Mesenchymal stem cell (in vitro differentiated cells and primary cell): ENCODE measurements around the gene ATP2A3.

ENCODE experiments used
- DNase-seq: peaks from one replicate; pipeline ENCODE4 v3.0.0-alpha.2; 2013
- H2AFZ ChIP-seq: one replicate; pipeline ENCODE4 v1.6.1; 2013; ENCODE audit warnings: low read depth, mild to moderate bottlenecking, control low read depth, inconsistent platforms, low read length, moderate library complexity
- H2AK5ac ChIP-seq: 2 replicates; pipeline ENCODE4 v1.6.1; 2013; ENCODE audit warnings: low read length, moderate library complexity, mild to moderate bottlenecking, inconsistent platforms; ENCODE audit not compliant: severe bottlenecking
- H2BK120ac ChIP-seq: one replicate; pipeline ENCODE4 v1.6.1; 2013; ENCODE audit warnings: low read depth, mild to moderate bottlenecking, inconsistent platforms, low read length, moderate library complexity
- H2BK12ac ChIP-seq, 2 experiments: one replicate each; pipeline ENCODE4 v1.6.1; 2013; ENCODE audit warnings: inconsistent platforms in 2 of 2, low read length in 2 of 2, mild to moderate bottlenecking in 2 of 2, moderate library complexity in 2 of 2, control low read depth in 1 of 2
- H2BK15ac ChIP-seq: one replicate; pipeline ENCODE4 v1.6.1; 2013; ENCODE audit warnings: mild to moderate bottlenecking, low read depth, inconsistent platforms; ENCODE audit not compliant: poor library complexity, severe bottlenecking
- H2BK5ac ChIP-seq: 2 replicates; pipeline ENCODE4 v1.6.1; 2013; ENCODE audit warnings: low read depth, mild to moderate bottlenecking, low read length, control low read depth, inconsistent platforms; ENCODE audit not compliant: poor library complexity, severe bottlenecking
- H3K14ac ChIP-seq, 2 experiments: one replicate each; pipeline ENCODE4 v1.6.1; 2013; ENCODE audit warnings: inconsistent platforms in 2 of 2, low read length in 2 of 2, control low read depth in 1 of 2, mild to moderate bottlenecking in 1 of 2, moderate library complexity in 1 of 2
- H3K18ac ChIP-seq, 2 experiments: one replicate each; pipeline ENCODE4 v1.6.1; 2013; ENCODE audit warnings: inconsistent platforms in 2 of 2, low read length in 2 of 2, control low read depth in 1 of 2, low read depth in 1 of 2, mild to moderate bottlenecking in 1 of 2
- H3K23ac ChIP-seq, 2 experiments: one replicate each; pipeline ENCODE4 v1.6.1; 2013; ENCODE audit warnings: inconsistent platforms in 2 of 2, low read length in 2 of 2, mild to moderate bottlenecking in 2 of 2, moderate library complexity in 2 of 2, control low read depth in 1 of 2
- H3K27ac ChIP-seq: 2 replicates; pipeline ENCODE4 v1.5.1; 2013; ENCODE audit warnings: mild to moderate bottlenecking, moderate library complexity, low read length, control low read depth, inconsistent platforms; ENCODE audit not compliant: poor library complexity, severe bottlenecking
- H3K27me3 ChIP-seq, 2 experiments: 2 replicates each; pipeline versions ENCODE4 v1.6.1 to v1.7.0; 2013; ENCODE audit warnings: low read length in 2 of 2, mild to moderate bottlenecking in 2 of 2, moderate library complexity in 2 of 2, control low read depth in 1 of 2, inconsistent platforms in 1 of 2; ENCODE audit not compliant: control insufficient read depth in 1 of 2, insufficient read depth in 1 of 2
- H3K36me3 ChIP-seq, 2 experiments: 2 replicates each; pipeline versions ENCODE4 v1.6.1 to v1.7.0; 2013; ENCODE audit warnings: low read length in 2 of 2, control low read depth in 1 of 2, inconsistent platforms in 1 of 2, low read depth in 1 of 2, mild to moderate bottlenecking in 1 of 2; ENCODE audit not compliant: insufficient read depth in 2 of 2, control insufficient read depth in 1 of 2
- H3K4ac ChIP-seq, 2 experiments: one replicate each; pipeline ENCODE4 v1.6.1; 2013; ENCODE audit warnings: inconsistent platforms in 2 of 2, low read length in 2 of 2, mild to moderate bottlenecking in 2 of 2, moderate library complexity in 2 of 2, control low read depth in 1 of 2, low read depth in 1 of 2
- H3K4me1 ChIP-seq: 2 replicates; pipeline ENCODE4 v1.6.1; 2013; ENCODE audit warnings: low read depth, low read length, control low read depth; ENCODE audit not compliant: control insufficient read depth, insufficient read depth
- H3K4me2 ChIP-seq: 2 replicates; pipeline ENCODE4 v1.6.1; 2013; ENCODE audit warnings: low read length, mild to moderate bottlenecking, inconsistent platforms; ENCODE audit not compliant: poor library complexity, severe bottlenecking
- H3K4me3 ChIP-seq, 2 experiments: 2 replicates each; pipeline versions ENCODE4 v1.5.1 to v1.7.0; 2013; ENCODE audit warnings: low read length in 2 of 2, mild to moderate bottlenecking in 2 of 2, control low read depth in 1 of 2, low read depth in 1 of 2; ENCODE audit not compliant: insufficient read depth in 1 of 2
- H3K79me1 ChIP-seq: replicated peaks from 2 replicates; pipeline ENCODE4 v1.6.1; 2013; ENCODE audit warnings: mild to moderate bottlenecking, control low read depth, low read length, inconsistent platforms; ENCODE audit not compliant: poor library complexity, severe bottlenecking
- H3K9ac ChIP-seq: 2 replicates; pipeline ENCODE4 v1.7.0; 2013; ENCODE audit warnings: mild to moderate bottlenecking, low read length, moderate library complexity
- H3K9me3 ChIP-seq: 2 replicates; pipeline ENCODE4 v1.7.0; 2013; ENCODE audit warnings: mild to moderate bottlenecking, low read length; ENCODE audit not compliant: control insufficient read depth
- H4K8ac ChIP-seq: one replicate; pipeline ENCODE4 v1.6.1; 2013; ENCODE audit warnings: inconsistent platforms, mild to moderate bottlenecking, low read length, moderate library complexity
- H4K91ac ChIP-seq: one replicate; pipeline ENCODE4 v1.6.1; 2013; ENCODE audit warnings: mild to moderate bottlenecking, low read length, inconsistent platforms
- WGBS: methylation state at CpG from one replicate; pipeline ENCODE4 v1.1.7; 2013; ENCODE audit warnings: mixed read lengths; 5-methylcytosine and 5-hydroxymethylcytosine counted together

ATP2A3 gene

DNA sequence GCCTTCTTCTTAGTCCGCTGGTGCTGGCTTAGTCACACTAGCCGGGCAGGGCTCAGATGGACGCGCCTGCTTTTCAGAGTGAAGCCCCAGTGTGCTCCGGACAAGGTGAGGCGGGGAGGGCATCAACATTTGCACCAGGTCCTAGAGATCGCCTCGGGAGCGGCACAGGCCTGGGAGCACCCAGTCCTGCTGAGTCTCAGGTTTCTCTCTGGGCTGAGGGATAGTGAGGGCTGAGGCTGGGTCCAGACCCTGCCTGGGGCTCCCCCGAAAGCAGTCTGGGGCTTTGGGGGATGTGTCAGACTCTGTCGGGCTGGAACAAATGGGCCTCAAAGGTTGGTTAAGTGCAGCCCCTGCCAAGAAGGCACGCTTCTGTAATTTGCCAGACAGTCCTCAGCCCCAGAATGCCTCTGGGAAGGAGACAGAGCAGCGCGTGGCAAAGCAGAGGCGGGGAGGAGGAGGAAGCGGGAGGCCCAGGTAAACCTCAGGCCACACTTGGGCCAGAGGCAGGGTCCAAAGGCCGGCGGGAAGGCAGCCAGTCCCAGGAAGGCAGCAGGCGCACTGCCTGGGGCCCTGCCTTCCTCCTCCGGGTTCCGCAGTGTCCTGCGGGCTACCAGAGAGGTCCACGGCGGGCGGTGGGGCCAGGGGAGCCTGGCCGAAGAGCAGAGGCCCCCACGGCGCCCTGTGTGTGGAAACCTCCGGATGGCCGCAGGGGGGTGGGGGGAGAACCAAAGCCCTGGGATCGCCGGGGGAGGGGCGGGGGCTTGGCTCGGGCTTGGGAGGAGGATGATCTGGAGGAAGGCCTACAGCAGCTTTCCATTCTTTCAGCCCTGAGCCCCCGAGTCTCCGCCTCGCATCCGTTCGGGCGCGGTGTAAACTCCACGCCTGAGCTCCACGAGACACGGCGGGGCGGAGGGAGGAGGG is 39.5 kb upstream of the ATP2A3 start:
- no peak overlapping the region for H2BK15ac ChIP-seq
- no peak overlapping the region for H3K4ac ChIP-seq
- no peak overlapping the region for H2AFZ ChIP-seq
- H3K79me1 ChIP-seq: no peaks in the 10 kb centered on the region
- peak overlapping the region in 1 of 2 experiments; percentile 5 for H3K23ac ChIP-seq
- H3K27me3 ChIP-seq: peaks cover 5 to 9% of the 10 kb centered on the region in 2 experiments
- no peak overlapping the region for H2BK12ac ChIP-seq
- no peak overlapping the region for H3K4me2 ChIP-seq
- 76% methylated on average over 36 of the region's 46 CpGs for WGBS
- H3K18ac ChIP-seq: no peak overlapping the region
- no peaks in the 10 kb centered on the region for H3K9me3 ChIP-seq
- H3K14ac ChIP-seq: no peak overlapping the region
- peaks cover 37 to 48% of the 10 kb centered on the region in 2 experiments for H3K36me3 ChIP-seq
- peak overlapping the region; percentile 45 for H4K8ac ChIP-seq
- DNase-seq: no peak
- H3K27ac ChIP-seq: no peak overlapping the region
- H2BK5ac ChIP-seq: no peak overlapping the region
- H3K4me1 ChIP-seq: peaks cover 3% of the 10 kb centered on the region
- H2AK5ac ChIP-seq: no peak overlapping the region
- peak overlapping the region; percentile 1 for H3K9ac ChIP-seq
- peak overlapping the region; percentile 27 for H4K91ac ChIP-seq
- no peak overlapping the region for H2BK120ac ChIP-seq
- no peak overlapping the region for H3K4me3 ChIP-seq

GRCh38 chr17:4003131-4003500 is 38.9 kb upstream of the ATP2A3 start:
- WGBS: 96% methylated on average over 21 of the region's 21 CpGs
- peaks cover 31 to 45% of the 10 kb centered on the region in 2 experiments for H3K36me3 ChIP-seq
- H3K23ac ChIP-seq: no peak overlapping the region
- H2BK15ac ChIP-seq: no peak overlapping the region
- H3K14ac ChIP-seq: no peak overlapping the region
- H3K9me3 ChIP-seq: no peaks in the 10 kb centered on the region
- H2BK5ac ChIP-seq: no peak overlapping the region
- H3K4ac ChIP-seq: no peak overlapping the region
- peak overlapping the region; percentile 57 for H4K91ac ChIP-seq
- no peak overlapping the region for H2AK5ac ChIP-seq
- no peak overlapping the region for H3K9ac ChIP-seq
- H2BK120ac ChIP-seq: no peak overlapping the region
- H3K18ac ChIP-seq: no peak overlapping the region
- DNase-seq: no peak
- peaks cover 3% of the 10 kb centered on the region for H3K4me1 ChIP-seq
- H3K27me3 ChIP-seq: peaks cover 5 to 9% of the 10 kb centered on the region in 2 experiments
- H2AFZ ChIP-seq: no peak overlapping the region
- H3K4me3 ChIP-seq: no peak overlapping the region
- H4K8ac ChIP-seq: no peak overlapping the region
- H3K27ac ChIP-seq: no peak overlapping the region
- peak overlapping the region in 1 of 2 experiments; percentile 10 for H2BK12ac ChIP-seq
- H3K4me2 ChIP-seq: no peak overlapping the region
- no peaks in the 10 kb centered on the region for H3K79me1 ChIP-seq

DNA sequence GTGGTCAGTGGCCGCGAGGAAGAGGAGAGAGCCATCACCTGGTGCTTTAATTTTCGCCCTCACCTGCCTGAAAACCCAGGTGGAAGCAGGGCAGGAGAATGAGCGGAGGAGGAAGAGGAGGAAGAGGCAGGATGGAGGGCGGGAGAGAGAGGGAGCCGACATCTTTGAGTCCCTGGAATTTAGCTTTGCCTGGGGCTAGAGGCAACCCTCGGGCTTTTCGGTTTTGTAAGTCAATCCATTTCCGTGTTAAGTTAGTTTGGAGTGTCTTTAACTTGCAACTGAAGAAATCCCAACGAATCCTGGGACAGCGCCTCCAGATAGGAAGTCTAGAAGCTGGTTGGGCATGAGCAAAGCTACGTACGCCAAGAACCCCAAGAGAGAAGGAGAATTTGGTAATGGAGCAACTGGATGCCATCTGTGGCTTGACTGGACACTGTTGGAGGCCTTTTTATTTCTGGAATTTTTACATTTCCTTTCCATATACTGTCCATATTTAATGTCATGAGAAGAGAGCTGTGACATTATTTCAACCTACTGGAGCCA is 36.9 kb upstream of the ATP2A3 start:
- Histone ChIP-seq H3K4ac (no peak overlapping the region), H3K4me1 (peaks cover 3% of the 10 kb centered on the region), H3K14ac (no peak overlapping the region), H2BK15ac (no peak overlapping the region), H2AK5ac (no peak overlapping the region), H4K8ac (peak overlapping the region; percentile 63), H2BK120ac (no peak overlapping the region), H2AFZ (no peak overlapping the region), H3K27ac (no peak overlapping the region), H3K27me3 (peaks cover 5 to 9% of the 10 kb centered on the region in 2 experiments), H3K9me3 (peaks cover 4% of the 10 kb centered on the region), H3K4me2 (no peak overlapping the region), H3K36me3 (peaks cover 11 to 25% of the 10 kb centered on the region in 2 experiments), H3K18ac (no peak overlapping the region), H3K4me3 (no peak overlapping the region), H4K91ac (no peak overlapping the region), H3K23ac (no peak overlapping the region), H3K79me1 (no peaks in the 10 kb centered on the region), H3K9ac (no peak overlapping the region), H2BK12ac (no peak overlapping the region), H2BK5ac (no peak overlapping the region)
- no peak for DNase-seq
- 75% methylated on average over 11 of the region's 13 CpGs for WGBS

DNA sequence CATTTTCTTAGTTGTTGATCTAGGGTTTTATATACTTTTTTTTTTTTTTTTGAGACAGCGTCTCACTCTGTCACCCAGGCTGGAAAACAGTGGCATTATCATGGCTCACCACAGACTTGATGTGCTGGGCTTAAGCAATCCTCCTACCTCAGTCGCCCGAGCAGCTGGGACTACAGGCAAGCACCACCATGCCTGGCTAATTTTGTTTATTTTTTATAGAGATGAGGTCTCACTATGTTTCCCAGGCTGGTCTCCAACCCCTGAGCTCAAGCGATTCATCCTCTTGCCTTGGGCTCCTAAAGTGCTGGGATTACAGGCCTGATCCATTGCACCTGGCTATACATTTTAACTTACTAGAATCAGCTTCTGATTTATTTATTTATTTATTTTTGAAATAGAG is 34.2 kb upstream of the ATP2A3 start:
- Histone ChIP-seq H3K4me1 (no peaks in the 10 kb centered on the region), H3K14ac (no peak overlapping the region), H3K79me1 (no peaks in the 10 kb centered on the region), H3K9ac (no peak overlapping the region), H3K9me3 (peaks cover 17% of the 10 kb centered on the region), H3K27ac (no peak overlapping the region), H3K27me3 (peaks cover 5 to 16% of the 10 kb centered on the region in 2 experiments), H3K36me3 (peaks cover 0 to 3% of the 10 kb centered on the region in 2 experiments), H2BK12ac (no peak overlapping the region), H2BK15ac (no peak overlapping the region), H3K4me2 (no peak overlapping the region), H2BK120ac (no peak overlapping the region), H3K4me3 (no peak overlapping the region), H3K23ac (no peak overlapping the region), H2AFZ (no peak overlapping the region), H3K18ac (no peak overlapping the region), H4K91ac (no peak overlapping the region), H2AK5ac (no peak overlapping the region), H3K4ac (no peak overlapping the region), H4K8ac (no peak overlapping the region), H2BK5ac (no peak overlapping the region)
- no peak for DNase-seq
- WGBS: 94% methylated on average over 3 of the region's 4 CpGs
